HG02763 (cell line): Measurements from ENCODE around the gene KIF19.

Experiments used
- ATAC-seq: cut with Tn5 transposase; IDR thresholded peaks from one replicate; pipeline ENCODE4 v1.9.1; 2021; ENCODE audit warnings: mild to moderate bottlenecking, moderate library complexity; ENCODE audit not compliant: unreplicated experiment

KIF19 gene

GRCh38 chr17:74299226-74300009 lies 26.6 kb upstream of the KIF19 start:
- no peak for ATAC-seq

GRCh38 chr17:74303305-74303704 lies 22.7 kb upstream of the KIF19 start:
- ATAC-seq = no peak

GRCh38 chr17:74304184-74304583 lies 21.8 kb upstream of the KIF19 start:
- no peak for ATAC-seq

- ATAC-seq = no peak
These were observed 20.0 kb upstream of the KIF19 start for GRCh38 chr17:74305865-74306654.

GRCh38 chr17:74307984-74308773 lies 17.8 kb upstream of the KIF19 start:
- ATAC-seq = no peak

- no peak for ATAC-seq
These were observed 16.1 kb upstream of the KIF19 start for GRCh38 chr17:74309902-74310301.

GRCh38 chr17:74314877-74315276 lies 11.1 kb upstream of the KIF19 start:
- ATAC-seq = no peak

- no peak for ATAC-seq
These were observed 9.8 kb upstream of the KIF19 start for GRCh38 chr17:74316220-74316619.

GRCh38 chr17:74317071-74317470 lies 9.0 kb upstream of the KIF19 start:
- ATAC-seq = no peak

GRCh38 chr17:74318391-74318790 lies 7.6 kb upstream of the KIF19 start:
- no peak for ATAC-seq

- ATAC-seq = no peak
These were observed 1.5 kb upstream of the KIF19 start for GRCh38 chr17:74324521-74324920.

- ATAC-seq = no peak
These were observed 667 bp upstream of the KIF19 start for GRCh38 chr17:74325376-74325742.

- ATAC-seq = no peak
These were observed 480 bp downstream of the KIF19 start for GRCh38 chr17:74326506-74326905.

GRCh38 chr17:74328487-74328886 lies 2.5 kb downstream of the KIF19 start:
- ATAC-seq = no peak

GRCh38 chr17:74329378-74329777 lies 3.4 kb downstream of the KIF19 start:
- ATAC-seq = no peak

- no peak for ATAC-seq
These were observed 4.4 kb downstream of the KIF19 start for GRCh38 chr17:74330446-74330845.

- no peak for ATAC-seq
These were observed 6.1 kb downstream of the KIF19 start for GRCh38 chr17:74332017-74332650.

- no peak for ATAC-seq
These were observed 6.8 kb downstream of the KIF19 start for GRCh38 chr17:74332763-74333283.

GRCh38 chr17:74334393-74335039 lies 8.5 kb downstream of the KIF19 start:
- no peak for ATAC-seq

- no peak for ATAC-seq
These were observed 9.6 kb downstream of the KIF19 start for GRCh38 chr17:74335529-74336062.
